SHP77 (cell line): ENCODE results near the gene ADGRB3.

Experiments
- DNase-seq, 2 experiments: peaks; one replicate each; lab custom pipeline; 2025; lab: John Stamatoyannopoulos, UW

The ADGRB3 gene

DNA sequence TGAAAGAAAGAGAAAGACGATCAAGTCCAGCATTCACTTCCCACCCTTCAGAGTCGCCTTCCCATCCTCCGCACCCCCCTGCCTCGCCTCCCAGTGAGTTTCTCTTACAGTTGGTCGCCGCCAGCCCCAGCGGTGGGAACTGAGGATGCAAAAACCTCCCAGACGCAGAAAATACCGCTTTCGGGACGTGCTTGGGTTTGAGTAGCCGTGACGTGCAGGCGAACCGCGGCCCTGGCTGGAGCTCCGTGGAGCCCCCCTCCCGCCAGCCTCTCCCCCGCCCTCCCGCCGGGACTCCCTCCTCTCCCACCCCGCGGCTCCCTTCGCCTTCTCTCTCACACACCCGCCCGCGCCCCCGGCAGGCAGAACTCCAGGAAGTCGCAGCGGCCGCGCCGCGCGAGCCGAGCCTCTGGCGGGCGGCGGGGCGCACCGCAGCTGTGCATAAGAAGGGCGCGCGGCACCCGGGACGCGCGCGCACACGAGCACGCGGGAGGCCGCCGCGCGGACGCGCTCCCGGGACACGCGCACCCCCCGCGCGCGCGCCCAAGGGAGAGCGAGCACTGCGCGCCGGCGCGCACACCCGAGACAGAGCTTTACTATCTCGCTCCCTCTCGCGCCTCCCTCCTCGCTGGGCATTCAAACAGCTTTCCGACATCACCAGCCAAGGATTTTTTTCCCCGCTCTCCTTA is at the start of gene ADGRB3:
ADGRB3 (plus strand) TSS at position 557 of the 686 bp plus-strand sequence. CDS start 3,394 bp downstream, outside the sequence.
- DNase-seq: peak; percentile 82 to 94

DNA sequence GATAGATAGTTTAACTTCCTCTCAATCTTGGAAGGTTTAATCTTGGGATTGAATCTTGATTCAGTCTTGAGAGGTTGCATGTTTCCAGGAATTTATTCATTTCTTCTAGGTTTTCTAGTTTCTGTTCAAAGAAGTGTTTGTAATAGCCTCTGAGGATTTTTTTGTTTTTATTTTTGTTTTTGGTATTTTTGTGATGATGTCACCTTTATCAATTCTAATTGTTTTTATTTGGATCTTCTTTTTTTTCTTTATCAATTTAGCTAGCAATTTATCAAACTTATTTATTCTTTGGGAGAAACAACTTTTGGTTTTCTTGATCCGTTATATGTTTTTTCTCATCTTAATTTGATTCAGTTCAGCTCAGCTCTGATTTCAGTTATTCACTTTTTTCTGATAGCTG is 41.5 kb upstream of the ADGRB3 start:
- DNase-seq: no peak

DNA sequence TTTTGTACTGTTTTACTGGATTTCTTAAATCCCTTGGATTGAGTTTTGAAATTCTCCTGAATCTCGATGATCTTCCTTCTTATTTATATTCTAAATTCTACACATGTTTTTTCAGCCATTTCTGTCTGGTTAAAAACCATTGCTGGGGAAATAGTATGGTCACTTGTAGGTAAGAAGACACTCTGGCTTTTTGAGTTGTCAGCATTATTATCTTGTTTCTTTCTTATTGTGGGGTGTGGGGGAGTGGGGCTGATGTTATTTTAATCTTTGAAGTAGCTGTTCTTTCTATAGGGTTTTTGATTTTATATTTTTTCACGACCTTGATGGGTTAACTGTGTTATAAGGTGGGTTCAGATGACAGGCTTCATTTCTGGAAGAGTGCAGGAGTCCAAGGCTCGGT is 37.4 kb upstream of the ADGRB3 start:
- no peak for DNase-seq

DNA sequence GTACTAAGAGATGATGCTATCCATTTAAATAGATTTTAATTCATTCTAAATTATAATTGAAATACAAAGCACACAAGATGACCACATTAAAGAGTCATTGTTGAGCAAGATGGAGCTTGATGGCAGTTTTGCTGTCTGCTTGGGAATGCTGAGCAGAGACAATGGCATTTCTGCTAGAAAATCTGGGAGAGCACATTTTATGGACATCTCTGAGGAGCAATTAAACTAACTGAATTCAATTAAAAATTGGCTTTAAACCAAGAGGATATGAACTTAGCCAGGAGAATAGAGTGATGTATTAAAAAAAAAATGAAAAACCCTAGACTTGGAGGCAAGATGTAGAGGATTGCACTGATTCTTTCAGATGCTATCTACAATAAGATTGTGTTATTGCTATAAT is 19.1 kb upstream of the ADGRB3 start:
- DNase-seq: no peak

DNA sequence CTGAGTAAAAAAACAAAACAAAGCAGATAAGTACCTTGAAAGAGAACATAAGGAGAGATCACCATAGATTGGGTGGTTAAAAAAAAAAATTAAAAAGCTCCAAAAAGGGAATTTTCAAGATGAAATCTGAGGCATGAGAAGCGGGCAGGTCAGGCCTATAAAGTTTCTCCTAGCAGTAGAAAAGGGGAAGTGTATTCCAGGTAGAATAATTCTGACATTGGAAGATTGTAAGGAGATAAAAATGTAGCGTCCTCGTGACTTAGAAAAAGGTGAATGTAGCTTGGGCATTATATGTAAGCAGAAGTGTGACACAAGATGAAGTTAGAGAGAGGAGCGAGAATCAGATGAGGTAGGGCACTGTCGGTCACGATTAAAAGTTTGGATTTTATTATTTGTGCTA is 9.1 kb upstream of the ADGRB3 start:
- no peak for DNase-seq

DNA sequence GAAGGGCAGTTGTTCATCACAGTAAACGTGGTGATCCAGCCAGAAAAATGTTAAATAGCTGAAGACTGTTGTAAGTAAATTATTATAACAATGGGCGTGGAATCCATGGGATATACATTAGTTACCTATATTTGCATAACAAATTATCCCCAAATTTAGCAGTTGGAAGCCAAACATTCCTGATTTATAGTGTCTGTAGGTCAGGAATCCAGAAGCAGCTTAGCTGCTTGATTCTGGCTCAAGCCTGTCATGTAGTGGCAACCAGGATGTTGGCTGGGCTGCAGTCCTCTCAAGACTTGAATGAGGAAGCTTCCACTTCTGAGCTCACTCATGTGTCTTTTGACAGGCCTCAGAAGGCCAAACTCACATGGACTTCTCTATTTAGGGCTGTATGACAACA is 6.9 kb upstream of the ADGRB3 start:
- DNase-seq: no peak

DNA sequence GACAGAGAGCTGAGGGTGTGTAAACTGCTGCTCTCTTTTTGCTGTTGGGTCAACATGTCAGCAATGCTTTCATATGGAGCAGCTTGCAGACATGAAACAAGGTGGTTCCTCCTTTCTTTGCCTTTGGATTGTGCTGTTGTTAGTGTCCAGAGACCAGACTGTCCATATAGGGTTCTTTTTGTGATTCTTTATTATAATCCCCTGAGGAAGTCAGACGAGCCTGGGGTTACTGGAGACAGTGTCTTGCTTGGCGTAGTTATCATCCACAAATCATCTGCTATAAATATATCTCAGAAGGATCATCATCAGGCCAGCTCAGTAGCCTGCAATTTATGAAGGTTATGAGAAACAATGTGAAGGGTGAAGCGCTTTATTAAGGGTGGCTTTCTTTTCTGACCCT is 2.3 kb upstream of the ADGRB3 start:
- DNase-seq: no peak

DNA sequence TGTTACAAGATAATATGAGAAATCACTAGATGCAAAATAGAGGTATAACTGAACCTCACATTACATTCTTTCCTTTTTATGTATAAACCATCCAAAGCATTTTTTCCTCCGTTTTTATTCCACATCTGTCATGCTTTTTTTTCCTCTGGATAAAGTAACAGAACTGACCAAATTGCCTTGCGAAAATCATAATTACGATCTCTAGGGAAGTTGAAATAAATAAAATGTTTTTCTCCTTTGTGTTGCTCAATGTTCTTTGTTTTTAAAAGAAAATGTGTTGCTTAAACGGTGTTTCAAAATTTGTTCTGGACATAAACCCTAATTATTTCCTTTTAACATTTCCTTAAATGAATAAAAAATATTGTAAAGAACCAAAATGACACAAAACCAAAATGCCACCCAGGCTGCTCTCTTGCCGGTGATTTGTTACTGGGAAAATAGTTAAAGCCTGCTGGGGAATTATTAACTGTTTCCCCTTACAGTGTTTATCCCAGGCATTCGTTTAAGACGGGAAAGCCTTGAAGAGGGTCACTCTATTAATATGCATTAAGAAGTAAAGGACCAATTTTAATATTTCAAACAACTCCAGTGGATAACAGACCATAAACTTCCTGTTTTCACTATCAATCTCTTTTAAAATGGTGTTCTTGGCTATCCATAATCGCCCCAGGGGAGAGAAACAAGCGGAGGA is 1.7 kb upstream of the ADGRB3 start:
- no peak for DNase-seq

DNA sequence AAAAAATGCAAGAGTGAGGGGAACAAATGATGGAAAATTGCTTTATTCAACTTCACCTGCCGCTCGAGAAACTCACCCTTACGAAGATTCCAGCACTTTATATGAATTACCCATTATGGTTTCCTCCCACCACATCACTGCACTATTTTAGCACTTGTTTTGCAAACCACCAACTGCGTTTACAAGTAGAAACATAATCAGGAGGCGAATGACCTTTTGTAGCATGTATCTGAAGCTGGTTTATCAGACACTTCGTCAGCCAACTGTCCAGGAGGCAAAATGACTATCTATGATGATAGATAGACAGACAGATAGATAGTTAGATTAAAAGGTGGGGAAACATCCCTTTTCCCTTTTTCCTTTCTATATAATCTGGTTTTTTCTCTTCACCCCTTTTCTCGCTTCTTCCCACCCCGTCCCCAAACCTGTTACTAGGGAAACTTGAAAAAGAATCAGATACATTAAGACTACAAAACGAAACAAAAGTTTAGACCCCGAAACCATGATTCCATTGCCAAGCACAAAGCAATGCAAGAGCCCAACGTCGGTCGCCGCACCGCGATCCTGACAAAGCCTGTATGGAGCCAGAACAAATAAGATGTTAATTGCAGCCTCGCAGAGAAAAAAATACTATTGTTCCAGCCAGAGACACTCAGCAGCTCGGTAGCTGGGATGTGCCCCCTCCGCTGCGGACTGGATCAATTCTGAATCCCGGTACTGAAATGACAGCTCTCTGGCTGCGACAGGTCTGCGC is 933 bp upstream of the ADGRB3 start:
- DNase-seq: no peak

DNA sequence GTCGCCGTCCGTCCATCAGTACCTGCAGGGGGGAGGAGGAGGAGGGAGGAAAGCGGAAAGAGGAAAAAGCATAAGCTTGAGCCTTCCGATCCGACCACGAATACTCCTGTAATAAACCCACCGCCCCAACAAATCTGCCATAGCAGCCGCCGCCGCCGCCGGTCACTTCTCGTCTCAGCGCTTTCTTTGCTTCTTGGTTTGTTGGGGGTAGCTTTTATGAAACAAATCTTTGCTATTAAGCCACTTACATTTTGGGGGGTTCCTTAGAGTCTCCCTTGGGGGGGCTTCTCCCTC is 277 bp downstream of the ADGRB3 start:
- no peak for DNase-seq

DNA sequence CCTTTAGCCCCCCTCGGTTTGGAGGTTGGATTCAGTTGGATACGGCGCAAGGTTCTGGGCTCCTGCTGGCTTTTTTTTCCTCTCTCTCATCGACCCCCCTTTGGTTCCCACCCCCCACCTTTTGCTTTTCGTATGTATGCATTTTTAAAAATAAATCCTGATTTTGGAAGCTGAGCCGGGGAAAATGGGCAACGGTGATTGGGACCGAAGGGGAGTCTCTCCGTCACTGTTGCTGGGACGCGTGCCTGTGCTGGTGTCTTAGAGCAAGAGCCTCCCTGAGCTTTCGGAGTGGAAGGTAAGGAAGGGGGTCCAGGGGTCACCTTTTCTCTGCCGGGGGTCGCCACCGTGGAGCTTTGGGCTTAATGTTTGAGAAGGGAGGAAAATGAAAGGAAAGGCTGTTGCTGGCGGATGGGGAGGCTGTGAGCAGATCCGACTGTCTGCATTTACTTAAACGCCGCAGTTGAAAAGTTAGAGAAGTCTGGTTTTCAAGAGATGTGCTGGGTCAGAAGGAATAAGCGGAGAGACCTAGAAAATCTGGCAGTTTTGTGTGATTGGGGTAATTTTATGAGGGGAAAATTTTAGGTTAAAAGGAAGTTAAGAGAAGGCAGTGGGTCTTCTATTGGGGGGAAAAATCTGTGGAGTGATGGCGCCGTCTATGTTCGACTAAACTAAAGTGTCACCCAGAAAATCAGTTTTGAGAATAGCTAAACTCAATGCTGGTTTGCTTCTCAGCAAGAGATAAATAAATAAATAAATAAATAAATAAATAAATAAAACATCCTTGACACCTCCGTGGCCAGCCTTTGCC is 828 bp downstream of the ADGRB3 start:
- no peak for DNase-seq

DNA sequence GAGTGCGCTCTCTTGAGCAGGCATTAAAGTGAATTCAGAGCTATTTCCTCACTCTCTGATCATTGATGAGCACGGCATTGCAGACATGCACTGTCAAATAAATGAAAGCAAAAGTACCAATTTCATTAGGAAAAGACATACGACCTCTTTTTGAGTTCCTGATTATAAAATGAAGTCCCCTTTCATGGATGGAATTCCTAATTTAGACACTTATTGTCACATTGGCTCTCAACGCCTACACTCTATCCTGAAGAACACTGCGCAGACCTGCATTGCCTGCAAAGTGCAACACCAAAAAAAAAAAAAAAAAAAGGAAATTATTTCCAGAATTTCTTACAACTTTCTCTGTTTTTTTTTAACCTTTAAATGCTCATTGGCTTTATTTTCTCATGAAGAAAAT is 1.6 kb downstream of the ADGRB3 start:
- no peak for DNase-seq

DNA sequence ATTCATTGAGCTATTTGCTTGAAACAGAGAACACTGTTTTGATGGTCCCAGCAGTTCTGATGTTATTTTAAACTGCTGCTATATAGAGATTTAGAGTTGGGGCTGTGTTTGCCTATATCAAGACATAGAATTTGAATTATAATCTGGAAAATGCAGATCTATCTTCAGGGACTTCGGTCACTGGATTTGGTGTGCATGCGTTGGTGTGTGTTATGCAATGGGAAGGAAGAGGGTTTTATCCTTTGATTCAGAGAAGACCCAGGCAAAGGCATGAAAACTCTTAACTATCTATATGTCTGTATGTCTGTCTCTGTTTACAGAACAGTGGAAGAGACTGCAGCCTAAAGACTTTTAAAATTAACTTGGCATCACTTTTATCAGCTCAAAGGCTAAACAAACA is 2.0 kb downstream of the ADGRB3 start:
- DNase-seq: no peak

DNA sequence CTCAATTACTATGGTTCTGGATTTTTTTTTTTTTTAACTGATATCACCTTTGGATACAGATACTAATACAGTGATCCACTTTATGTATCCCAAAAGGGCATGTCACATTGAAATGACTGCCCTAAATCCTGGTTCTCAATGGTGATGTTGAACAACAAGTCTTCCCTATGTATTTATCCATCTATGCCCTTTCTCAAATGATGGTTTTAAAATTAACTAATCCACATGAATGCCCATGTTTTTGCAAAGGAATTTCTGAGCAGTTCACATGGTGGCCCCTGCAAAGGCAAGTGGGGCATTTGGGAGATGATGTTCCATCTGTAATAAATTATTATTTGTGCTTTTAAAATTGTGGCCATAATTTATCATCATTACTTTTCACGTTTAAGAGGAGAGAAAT is 2.7 kb downstream of the ADGRB3 start:
- no peak for DNase-seq

DNA sequence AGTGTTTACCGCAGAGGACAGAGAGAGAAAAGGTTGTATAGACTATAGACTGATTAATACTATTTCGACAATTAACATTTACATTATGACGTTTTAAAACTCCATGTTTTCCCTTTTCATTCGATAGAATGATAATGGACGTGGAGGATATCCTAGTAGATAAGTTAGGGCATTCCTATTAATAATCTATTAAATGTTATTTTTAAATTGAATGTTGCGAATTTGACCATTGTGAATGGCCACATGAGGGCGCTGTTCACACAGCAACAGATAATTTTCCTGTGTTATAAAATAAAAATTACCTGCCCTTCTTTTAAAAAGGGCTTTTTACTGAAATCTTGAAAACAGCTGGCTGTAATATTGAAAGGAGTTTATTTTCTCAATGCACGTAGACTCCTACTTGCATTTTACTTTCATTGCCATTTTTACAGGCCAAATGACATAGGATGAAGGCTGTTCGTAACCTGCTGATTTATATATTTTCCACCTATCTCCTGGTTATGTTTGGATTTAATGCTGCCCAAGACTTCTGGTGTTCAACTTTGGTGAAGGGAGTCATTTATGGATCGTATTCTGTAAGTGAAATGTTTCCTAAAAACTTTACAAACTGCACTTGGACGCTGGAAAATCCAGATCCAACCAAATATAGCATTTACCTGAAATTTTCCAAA is 3.3 kb downstream of the ADGRB3 start:
- DNase-seq: no peak

DNA sequence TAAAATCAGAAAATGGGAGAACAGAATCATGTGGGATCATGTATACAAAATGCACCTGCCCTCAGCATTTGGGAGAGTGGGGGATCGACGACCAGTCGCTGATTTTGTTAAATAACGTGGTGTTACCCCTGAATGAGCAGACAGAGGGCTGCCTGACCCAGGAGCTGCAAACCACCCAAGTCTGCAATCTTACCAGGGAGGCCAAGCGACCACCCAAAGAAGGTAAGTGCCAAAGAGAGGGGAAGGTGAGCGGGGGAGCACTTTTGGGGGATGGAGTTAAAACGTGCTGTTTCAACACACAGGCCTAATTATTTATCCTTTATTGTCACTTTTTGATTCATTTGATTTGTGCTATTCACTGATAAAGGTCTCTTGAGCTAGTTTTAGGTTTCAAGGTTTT is 4.1 kb downstream of the ADGRB3 start:
- no peak for DNase-seq

DNA sequence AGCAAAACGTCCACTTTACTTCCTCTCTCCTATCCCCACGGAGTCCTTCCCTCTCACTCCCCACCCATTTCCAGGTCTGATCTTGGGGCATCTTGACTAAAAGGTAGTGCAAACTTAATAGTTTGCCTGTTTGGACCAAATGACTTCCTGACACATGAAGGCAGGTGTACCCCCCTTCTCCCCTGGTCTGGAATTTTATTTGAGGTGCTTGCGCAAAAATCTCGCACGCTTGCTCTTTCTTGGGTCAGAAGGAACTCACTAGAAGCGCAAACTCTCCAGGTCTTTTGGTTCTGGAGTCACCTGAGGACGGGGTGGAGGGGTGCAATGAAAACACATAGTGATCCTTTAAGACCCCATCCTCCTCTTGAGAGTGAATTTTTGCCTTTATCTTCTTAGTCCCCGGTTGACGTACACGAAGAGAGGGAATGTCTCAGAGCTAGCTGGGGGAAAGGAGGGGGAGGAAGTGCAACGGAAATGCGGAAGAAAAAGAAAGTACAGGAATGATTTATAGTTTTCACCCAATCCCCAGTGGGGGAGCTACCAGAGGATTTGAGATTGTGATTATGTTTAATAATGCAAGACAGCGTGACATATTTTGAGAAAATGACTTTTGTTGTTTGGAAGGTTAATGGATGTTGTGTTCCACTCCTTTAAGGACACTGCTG is 4.9 kb downstream of the ADGRB3 start:
- DNase-seq: no peak

DNA sequence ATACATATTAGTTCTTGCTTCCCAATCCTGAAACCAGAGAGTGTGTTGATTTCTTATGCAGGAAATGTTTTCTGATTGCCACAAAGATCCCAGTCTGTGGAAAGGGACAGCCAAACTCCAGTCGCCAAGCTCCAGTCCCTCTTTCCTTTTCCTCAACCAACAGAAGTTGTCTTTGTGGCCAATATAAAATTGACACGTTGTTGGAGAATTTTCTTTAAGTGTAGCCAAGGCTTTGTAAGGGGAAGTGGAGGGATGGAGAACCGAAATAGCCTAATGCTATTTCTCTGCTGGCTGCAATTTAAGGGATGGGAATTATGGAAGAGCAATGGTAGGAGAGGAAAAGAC is 5.4 kb downstream of the ADGRB3 start:
- DNase-seq: no peak

DNA sequence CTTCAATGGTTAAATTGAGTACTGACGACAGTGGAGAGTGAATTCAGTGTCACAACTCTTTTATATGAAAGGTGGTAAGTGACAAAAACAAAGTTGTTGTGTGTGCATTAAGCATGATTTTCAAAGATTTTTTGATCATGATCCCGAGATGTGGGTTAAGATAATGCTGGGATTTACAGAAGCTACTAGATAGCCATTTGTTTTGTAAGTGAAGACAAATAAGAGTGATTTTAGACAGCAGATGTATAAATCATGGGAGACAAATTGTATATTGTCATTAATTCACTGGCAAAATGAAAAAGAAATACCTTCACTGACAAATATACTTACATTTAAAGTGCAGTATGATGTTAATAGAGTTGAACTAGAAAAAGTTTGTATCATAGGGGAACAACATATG is 6.1 kb downstream of the ADGRB3 start:
- no peak for DNase-seq

DNA sequence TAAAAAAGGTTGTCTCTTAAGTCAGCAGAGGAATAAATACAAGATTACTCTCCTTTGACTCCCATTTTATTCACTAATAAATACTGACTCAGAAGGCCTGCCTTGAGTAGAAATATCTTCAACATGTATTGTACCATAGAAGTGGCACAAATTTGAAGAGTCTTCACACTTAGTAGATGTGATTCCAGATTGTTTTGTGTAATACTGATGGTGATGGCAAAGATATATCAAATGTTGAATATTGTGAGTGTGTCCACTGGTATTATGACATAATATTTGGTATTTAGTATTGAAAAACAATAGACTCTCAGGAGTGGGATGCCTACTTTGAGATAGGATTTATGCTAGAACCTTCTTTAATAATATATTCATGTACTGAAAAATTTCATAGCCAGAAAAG is 7.0 kb downstream of the ADGRB3 start:
- no peak for DNase-seq

DNA sequence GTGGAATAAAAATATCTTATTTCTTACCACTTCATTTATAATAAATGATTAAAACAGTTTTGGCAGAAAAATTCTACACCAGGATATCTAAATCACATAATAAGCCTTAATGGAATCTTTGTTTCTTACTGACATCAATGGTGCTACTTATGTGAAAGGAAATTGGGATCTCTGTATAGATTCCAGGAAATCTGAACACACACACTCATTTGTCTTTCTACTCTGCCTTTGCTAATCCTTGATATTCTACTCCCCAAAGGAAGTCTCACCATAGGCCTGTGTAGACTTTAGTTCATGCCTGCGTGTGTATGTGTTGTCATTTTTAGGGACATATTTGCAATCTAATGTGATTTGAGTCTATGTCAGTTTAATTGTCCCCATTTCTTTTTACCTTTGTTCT is 7.9 kb downstream of the ADGRB3 start:
- DNase-seq: no peak

DNA sequence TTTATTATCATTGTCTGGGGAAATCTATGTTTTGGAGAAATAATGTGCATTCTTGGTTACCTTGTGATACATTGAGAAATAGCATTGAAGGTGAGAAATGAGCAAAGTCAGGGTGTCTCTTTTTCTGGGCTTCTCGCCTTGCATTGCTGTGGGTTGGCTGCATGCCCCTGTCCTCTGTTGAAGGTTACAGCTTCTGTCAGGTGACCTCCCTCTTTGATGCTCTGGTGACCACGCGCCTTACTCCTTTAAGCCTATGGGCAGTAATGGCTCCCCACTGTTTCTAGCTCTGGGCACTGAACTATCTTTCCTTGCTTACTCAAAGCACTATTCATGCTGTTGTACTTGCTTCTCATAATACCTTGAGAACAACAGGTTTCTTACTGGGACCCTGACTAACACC is 14.6 kb downstream of the ADGRB3 start:
- no peak for DNase-seq
